GM12891 (cell line): ENCODE data around the gene RAB19.
A peak's percentile ranks its signal among the peaks of the same experiment; 100 is the strongest.

Experiments
- DNase-seq: peaks from one replicate; pipeline ENCODE4 v3.0.0; 2011; ENCODE audit warnings: low spot score; ENCODE audit not compliant: insufficient read length
- FAIRE-seq: peaks from 2 replicates; lab custom pipeline; 2011; peaks lifted over from hg19 to GRCh38; lab: Jason Lieb, UNC
- PAX5 ChIP-seq: IDR thresholded peaks from 2 replicates; pipeline ENCODE4 v1.6.1; 2011; ENCODE audit warnings: low read length, moderate library complexity, mild to moderate bottlenecking; ENCODE audit not compliant: insufficient read depth, severe bottlenecking
- POLR2AphosphoS5 ChIP-seq: IDR thresholded peaks from 2 replicates; pipeline ENCODE4 v1.6.1; 2011; ENCODE audit warnings: low read depth, low read length, control low read depth
- POU2F2 ChIP-seq: IDR thresholded peaks from 2 replicates; pipeline ENCODE4 v1.6.1; 2011; ENCODE audit warnings: low read depth, mild to moderate bottlenecking, control low read depth, low read length, moderate library complexity
- SPI1 ChIP-seq: IDR thresholded peaks from 2 replicates; pipeline ENCODE4 v1.6.1; 2011; ENCODE audit warnings: low read depth, low read length, control low read depth

RAB19 gene

GRCh38 chr7:140475747-140476333 is 72.0 kb downstream of the RAB19 start:
- TF ChIP-seq SPI1 (no peak), POLR2AphosphoS5 (no peak), PAX5 (no peak)
- peak; percentile 20 for DNase-seq
- FAIRE-seq, result no peak

GRCh38 chr7:140476698-140477261 is 72.9 kb downstream of the RAB19 start:
- TF ChIP-seq PAX5, result no peak
- TF ChIP-seq POU2F2, result no peak

More at GRCh38 chr7:140476698-140477261, 72.9 kb downstream of the RAB19 start:
- DNase-seq (no peak), FAIRE-seq (no peak)
